HPDE6-E6E7 (cell line): ENCODE results near the gene ITIH4.

ENCODE experiments used
- DNase-seq: peaks from one replicate; pipeline ENCODE4 v3.0.0; 2011; ENCODE audit warnings: missing footprints; ENCODE audit errors: extremely low spot score

ITIH4 gene

DNA sequence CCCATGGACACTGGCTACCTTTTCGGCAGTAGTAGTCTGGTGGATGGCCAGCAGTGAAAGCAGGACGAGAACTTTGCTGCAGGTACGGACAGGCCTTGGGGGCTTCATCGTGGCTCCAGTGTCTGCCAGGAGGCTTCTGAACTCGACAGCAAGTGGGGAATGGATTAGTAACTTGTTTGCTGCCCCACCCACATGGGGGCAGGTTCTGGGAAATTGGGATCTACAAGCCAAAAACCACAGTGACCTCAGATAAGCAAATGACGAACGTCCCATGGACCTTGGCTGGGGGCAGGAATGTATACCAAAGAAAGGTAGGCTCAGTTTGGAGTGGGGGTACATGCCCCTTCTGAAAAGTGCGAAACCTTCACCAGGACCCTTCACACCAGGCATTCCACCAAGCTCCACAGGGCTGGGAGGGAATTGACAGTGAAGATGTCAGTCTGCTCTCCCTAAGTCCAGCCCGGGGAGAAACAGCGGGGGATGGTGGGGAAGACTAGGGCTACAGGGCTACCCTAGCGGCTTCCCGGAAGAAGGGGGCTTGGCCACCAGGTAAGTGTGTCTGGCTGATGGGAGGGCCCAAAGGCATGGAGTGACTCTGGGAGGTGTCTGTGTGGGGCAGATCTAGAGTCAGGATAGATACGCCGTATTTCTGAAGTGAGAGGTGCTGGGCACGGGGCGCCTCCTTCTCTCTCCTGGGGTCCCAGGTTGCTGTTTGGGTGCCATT lies at the start of gene ITIH4:
Gene ITIH4 (minus strand): TSS at position 138 of the 724 bp plus-strand sequence. CDS start 30 bp downstream, at position 108.
- DNase-seq, result no peak

DNA sequence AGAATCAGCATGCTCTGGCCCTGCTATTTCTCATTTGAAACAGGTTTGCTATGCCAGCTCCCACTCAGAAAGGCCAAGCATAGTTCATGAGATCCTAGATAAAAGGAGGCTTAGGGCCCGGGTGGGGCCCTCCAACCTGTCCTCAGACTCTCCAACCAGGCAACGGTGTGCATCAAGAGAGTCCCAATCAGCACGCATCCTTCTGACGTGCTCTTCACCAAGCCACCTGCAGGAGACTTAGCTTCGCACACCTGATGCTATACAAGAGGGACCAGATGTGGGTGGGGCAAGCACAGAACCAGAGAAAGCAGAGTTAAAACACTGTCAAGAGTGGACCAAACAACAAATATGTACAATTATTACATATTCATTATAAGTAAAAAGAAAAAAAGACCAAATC lies 49.6 kb upstream of the ITIH4 start:
- DNase-seq, result no peak

DNA sequence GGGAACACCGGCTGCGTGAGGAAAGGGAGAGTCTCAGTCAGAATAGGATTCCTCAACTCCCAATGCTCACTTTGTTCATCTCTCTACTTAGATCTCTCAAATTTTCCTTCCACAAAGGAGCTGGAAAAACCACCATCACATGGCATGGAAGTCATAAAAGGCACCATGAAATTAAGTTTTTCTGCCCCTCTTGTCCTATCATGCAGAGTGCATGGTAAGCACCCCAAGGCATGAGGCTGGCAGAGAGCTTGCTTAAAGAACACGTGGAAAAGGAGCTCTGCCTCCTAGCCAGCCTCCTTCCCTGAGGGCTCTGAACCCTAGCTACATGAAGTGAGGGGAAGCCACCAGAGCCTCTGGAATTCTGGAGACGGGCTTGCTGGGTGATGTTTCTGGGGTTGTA lies 49.1 kb upstream of the ITIH4 start:
- DNase-seq, result no peak

DNA sequence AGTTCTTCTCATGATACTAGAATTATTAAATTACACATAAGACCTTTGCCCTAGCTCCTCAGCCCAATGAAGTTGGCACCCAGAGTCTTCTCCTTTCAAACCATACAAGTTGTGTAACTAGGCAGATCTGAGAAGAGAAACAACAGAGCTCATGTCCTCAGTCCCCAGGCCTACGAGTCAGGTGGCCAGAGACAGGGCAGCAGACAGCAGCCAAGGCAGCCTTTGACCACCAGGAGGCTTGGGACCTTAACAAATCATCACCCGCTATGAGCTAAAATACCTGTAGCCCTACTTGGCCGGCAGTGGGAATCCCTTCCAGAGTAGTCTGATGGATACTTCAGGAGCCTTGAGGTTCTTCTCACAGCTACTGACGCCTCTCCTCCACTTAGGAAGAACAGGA lies 48.6 kb upstream of the ITIH4 start:
- no peak for DNase-seq

DNA sequence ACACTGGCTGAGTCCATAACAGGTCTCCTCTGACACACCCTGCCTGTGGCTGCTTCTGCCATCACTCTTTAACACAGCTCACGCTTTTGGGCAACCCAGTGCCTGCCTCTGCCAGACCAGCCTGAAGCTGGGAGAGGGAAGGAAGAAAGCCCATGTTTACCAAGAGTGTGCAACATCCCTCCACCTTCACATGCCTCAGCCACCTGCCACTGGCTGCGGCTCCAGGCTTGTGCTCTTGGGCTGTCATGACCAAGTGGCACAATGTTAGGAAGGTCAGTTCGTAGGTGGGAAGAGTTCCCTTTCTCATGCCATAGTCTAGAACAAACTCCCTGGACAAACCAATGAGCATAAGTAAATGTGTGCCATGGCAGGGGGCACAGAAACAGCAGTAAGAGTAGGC lies 46.6 kb upstream of the ITIH4 start:
- no peak for DNase-seq

DNA sequence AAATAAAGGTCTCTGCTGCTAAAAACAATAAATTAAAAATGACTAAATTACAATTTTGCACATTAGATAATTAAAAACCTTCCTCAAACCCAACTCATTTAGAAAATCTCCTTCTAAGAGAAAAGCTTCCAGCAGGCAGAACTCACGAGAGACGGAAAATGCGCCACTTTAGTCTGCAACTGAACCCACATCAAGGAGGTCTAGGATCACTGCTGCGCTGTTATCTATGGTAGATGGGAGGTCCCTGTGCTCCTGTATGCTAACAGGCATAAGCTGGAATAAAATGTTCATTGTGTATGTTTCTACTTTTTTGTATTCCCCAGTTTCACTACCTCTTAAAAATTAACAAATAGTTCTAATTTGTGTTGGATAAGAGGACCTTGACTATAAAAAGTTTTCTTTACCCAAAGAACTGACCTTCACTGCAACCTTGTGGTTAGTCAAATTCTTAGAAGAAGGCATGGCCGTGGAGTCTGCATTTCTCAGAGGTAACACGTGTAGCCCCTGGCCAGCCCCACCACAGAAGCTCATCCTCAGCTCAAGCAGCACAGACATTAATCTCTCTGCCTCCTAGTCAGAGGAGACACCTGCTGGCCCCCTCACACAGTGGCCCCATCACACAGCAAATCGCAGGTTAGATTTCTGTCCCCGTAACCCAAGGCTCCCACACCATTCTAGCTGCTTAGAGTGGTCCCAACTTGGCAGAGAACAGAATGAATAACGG lies 44.6 kb upstream of the ITIH4 start:
- no peak for DNase-seq

DNA sequence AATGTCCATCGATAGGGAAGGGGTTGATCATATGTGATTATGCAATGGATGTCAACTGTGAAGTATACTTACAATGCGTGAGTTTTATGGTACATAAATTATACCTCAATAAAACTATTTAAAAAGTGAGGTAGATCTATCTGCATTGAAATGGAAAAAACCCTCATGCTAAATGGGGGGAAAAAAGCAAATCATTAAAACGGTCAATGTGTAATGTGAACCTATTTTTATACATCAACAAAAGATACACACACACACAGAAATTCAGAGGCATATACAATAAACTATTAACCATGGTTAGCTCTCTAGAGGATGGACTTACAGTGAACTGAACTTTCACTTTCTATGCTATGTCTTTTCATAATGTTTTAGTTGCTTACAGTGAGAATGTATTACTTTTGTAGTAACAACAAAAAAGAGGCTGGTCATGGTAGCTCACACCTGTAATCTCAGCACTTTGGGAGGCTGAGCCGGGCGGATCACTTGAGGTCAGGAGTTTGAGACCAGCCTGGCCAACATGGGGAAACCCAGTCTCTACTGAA lies 43.8 kb upstream of the ITIH4 start:
- no peak for DNase-seq

DNA sequence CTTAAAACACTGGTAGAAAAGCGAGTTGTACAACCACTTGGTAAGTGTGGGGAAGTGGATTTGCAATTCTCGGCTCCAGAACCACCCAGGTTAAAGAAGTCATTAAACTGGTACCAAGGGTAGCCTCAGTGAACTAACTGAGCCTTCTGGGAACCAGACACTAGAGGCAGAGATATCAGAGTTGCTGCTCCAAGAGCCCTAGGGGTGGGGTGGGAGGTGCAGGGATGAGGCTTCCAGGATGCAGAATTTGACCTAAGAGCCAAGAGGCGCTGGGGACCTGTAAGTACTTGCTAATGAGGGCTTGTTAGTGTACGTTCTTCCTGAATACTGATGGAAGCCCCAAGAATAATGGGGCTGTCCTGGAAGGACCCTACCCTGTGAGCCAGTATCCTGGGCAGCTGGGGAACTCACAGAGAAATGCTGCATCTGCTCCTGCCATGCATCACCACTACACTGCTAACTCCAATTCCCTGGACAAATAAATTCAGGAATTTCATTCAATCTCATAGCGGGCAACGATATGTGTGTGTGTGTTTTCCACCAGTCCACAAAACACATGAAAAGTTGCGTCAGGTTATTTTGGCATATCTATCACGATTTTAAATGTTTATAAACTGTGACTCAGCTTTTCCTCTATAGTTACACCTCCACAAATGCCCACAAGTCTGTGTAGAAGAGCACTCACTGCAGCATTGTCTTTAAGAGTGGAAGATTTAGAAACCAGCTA lies 43.1 kb upstream of the ITIH4 start:
- DNase-seq, result no peak

DNA sequence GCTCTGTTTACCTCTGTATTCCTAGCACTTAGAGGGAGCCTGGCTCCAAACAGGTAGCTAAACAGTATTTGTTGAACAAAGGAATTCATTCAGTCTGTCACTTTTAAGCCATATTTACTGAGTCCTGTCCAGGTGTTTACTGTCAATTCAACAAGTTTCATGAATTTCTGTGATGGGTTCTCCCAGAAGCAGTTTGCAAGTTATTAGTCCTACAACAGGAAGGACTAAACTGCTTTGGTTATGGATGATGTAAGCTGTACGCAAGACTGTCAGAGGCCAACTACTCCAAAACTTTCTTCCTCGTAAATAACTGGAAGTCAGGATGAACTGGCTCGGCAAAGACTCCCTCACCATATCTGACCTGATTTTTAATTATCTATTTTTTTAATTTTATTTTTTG lies 41.8 kb upstream of the ITIH4 start:
- no peak for DNase-seq

DNA sequence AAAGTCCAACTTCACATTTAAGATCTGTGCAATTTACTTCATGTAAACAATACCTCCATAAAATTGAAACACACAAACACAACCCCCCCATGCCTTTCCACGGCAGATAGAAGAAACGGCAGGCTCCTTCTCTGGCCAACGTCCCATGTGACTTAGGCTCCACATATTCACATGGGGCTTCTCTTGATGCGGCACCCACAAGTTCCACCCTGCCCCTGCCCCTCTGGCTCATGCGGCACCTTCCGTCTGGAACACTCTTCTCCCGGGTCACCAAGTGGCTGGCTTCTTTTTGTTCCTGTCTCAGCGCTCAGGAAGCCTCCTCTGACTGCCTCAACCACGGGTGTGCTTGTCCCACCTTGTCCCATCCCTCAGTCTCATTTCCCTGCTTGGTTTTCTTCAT lies 41.3 kb upstream of the ITIH4 start:
- DNase-seq, result no peak

DNA sequence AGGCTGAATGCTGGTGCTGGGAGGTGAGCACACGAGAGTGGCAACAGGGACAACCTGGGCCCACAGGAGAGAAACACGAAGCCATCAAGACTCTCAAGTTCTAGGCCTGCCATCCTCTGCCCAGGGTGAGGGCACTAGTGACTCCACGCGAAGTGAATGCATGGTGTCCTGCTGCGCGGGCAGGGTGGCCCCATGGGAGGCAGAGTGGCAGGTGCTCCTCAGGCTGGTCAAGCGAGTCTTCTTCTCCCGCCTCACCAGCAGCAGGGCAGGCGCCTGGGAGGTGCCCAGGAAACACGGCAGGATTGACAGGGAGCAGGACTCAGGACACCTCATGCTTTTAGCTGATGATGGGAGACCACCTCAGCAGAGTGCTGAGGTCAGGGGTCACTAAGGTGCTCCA lies 40.0 kb upstream of the ITIH4 start:
- DNase-seq, result no peak

DNA sequence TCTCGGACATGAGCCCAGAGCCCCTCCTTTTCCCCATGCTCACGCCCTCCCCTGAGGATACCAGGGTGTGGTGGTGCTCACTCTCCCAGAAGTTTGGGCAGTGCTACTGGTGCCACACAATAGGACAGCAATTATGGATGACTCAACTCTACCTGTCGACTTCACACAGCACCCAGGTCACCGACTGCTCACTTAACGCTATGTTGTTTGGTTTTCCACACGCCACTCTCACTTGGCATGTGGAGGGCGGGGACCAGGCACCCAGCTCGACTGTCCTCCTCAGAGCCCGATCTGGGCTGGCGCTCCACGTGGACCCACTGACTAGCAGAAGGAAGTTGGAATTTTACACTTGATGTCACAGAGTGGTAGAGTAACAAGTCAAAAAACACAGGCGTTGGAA lies 36.0 kb upstream of the ITIH4 start:
- no peak for DNase-seq

DNA sequence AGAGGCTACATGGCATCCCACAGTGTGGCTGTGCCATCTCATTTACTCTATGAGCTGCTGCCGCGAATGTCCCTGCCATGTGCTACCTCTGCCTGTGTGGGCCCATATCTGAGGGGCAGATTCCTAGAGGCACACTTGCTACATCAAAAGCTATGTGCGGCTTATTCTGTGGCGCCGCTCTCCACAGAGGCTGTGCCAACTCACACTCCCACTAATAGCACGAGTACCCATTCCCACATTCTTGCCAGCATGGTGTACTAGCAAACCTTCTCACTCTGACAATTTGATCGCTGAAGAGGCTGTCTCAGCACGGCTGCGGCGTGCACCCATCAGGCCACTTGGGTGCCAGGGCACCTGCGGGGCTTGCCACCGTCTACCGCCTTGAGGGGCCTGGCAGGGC lies 35.5 kb upstream of the ITIH4 start:
- no peak for DNase-seq

DNA sequence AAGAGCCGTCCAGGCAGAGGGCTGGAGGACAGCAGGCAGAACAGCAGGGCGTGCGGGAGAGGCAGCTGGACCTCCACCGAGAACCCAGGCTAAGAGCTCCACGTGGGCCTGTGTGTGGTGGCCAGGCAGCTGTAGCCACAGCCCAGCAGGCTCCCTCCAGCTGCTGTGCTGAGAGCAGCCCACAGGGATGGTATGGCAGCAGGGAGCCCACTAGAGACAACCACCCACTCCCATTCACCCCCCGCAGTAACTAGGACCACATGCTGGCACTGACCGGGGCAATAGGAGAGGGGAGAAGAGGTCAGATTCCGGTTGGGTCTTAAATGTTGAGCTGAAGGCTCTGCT lies 29.9 kb upstream of the ITIH4 start:
- DNase-seq, result no peak

DNA sequence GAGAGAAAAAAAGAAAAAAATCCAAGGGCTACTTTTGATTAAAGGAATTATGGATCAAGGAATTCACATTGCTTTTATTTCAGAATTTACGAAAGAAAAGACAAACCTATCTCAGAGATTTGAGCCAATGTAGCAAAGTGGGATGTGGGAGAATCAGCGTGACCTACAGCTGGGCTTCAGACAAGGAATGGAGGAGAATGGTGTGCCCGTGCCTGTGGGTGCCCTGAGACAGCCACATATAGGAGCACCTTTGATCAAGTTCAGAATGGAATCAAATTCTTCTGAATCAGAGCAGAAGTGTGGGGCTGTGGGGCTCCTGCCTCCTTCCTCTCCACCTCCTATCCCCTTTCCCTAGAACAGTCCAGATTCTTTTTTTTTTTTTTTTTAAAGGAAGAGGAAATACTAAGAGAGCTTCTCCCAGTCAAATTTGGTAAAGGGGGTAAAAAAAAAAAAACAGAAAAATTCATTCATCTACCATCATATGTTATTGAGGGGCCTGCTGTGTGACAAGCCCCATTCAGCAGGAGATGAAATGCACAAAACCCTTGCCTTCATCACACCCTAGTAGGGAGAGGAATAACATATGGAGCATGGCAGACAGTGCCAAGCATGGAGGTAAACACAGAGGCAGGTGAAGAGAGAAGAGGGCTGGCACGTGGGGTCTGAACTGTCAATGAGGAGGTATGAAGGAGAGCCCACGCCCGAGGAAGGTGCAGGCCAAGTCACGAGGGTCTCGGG lies 29.4 kb upstream of the ITIH4 start:
- no peak for DNase-seq

DNA sequence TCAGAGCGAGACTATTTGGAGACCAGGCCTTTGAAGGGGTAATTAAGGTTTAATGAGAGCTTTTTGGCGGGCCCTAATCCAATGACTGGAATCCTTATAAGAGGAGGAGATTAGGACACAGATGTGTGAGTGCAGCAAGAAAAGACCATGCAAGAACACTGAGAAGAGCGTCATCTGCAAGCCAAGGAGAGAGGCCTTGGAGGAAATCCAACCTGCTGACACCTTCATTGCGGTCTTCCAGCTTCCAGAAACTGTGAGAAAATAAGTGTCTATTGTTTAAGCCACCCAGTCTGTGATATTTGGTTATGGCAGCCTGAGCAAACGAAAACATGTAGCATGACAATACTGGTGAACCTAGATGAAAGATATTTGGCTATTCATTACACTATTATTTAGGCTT lies 27.4 kb upstream of the ITIH4 start:
- no peak for DNase-seq

DNA sequence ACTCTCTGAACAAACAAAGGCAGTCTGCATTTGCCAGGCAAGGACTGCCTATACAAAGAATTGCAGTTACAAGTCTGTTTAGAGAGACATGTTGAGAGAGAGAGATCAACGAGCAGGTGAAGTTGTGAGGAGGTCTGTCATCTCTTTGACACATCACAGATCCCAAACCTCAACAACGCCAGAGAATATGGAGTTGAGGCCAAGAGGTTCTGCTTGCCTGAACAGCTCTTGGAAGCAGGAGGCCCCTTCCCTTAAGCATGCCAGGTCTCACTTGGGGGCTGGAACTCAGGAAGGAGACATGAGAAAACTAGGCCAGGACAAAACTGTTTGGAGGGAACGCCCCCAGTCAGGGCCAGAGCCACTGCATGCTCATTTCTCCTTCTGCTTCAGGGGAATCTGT lies 26.7 kb upstream of the ITIH4 start:
- no peak for DNase-seq

DNA sequence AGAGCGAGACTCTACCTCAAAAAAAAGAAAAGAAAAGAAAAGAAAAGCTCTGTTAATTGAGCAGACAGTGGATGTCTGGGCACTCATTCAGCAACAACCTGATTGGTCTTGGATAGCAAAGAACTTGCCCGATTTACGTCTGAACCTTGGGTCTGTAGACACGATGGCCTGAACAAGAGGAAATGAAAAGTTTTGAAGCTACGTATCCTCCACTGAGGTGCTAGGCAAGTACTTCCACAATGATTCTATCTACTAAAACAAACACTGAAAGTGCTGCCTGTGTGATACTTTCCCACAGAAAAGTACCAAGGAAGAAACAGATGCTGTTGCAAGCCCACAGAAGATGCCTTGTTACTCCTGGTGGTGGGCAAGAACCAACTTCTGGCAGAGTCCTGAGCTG lies 26.2 kb upstream of the ITIH4 start:
- DNase-seq, result no peak

DNA sequence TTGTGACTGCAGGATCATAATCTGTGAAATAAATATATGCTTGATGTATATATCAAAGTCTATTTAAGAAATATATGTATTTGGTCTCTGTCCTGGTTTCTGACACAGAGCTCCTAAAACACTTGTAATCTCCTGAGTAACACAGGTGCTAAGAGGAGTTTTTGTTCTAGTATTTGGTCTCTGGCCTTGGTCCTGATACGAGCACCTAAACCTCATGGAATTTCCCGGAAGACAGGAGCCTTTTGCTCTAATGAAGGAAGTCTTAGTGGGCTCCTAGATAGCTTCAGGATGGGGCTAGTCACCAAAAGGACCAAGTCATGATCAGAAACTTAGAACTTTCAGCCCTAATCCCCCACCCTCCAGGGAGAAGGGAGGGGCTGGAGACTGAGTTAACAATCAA lies 23.5 kb upstream of the ITIH4 start:
- DNase-seq, result no peak

DNA sequence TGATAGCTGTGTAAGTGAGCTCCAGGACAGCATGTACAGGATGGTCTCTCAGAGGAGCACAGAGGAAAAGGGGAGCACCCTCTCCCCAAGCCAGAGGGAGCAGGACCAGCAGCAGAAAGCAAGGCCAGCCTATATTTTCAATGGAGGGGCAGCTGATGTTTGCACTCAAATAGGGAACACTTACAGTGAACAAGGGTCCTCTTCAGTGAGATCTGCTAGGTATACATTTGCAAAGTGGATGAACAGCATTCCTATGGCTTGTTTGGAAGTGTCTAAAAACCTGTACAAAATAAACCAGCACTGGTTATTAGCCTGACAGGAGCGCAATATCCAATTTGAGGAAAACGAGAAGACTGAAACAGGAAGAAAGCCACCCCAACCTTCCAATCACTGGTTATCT lies 21.9 kb upstream of the ITIH4 start:
- DNase-seq, result no peak

DNA sequence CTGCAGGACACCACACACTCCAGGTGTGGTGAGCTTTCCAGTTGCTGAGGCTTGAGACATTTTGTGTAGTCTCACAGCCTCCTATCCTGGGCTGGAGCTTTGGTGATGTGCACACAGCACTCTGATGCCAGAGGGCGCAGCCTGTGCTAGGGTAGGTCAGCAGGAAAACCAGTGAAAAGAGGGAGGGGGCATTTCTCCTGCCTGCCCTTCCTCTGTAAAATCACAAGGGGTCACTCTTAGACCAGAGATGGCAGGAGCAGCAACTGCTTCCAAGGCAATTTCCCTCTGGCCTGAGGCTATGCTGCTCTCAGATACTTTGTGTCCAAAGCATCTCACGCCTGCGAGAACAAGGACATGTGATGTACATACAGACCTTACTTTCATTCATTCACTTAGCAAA lies 20.9 kb upstream of the ITIH4 start:
- DNase-seq, result peak; percentile 16

DNA sequence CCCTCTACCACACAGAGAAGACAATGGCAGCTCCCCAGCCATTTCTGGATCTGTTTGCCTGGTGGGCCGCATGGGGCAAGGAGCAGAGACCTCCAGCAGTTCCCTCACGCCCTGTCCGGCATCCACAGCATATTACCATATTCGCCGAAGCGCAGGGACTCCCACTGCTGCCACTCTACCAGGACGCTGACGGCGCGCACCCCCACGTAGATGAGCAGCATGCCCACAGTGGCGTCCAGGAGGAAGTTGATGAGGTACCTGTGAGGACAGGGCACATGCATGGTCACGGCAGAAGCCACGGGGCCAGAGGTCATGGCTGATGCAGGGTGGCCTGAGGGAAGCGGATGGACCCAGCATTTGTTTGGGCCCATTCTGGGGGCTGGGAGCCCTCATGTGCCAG lies 19.2 kb upstream of the ITIH4 start:
- DNase-seq, result no peak
